Fibroblast of the aortic adventitia (primary cell): ENCODE measurements around the gene STAG1. TPM values are rescaled to one million over a fixed set of nuclear protein-coding genes. Genes with fewer than 3 reads are reported as not detected.

ENCODE experiments used
- DNase-seq: peaks from one replicate; pipeline ENCODE4 v3.0.0-alpha.2; 2010; ENCODE audit warnings: low read depth
- H3K4me3 ChIP-seq: 2 replicates; pipeline ENCODE4 v1.5.1; 2011; ENCODE audit warnings: low read depth, mild to moderate bottlenecking, control low read depth, low read length, moderate library complexity
- total RNA-seq: library from RNA; depleted of rRNA; stranded (reverse); fragments of >200 nt; gene quantifications from 2 replicates; pipeline ENCODE4 v1.2.3, GENCODE V29; 2012; ENCODE audit warnings: low replicate concordance
- TF ChIP-seq, protein P1 (sequence below): IDR thresholded peaks from 2 replicates; pipeline ENCODE4 v1.5.1; 2011; ENCODE audit warnings: mild to moderate bottlenecking, low read length, control low read depth, inconsistent platforms; ENCODE audit not compliant: insufficient read depth

STAG1 gene
- total RNA-seq, 1 donor = 78.0 TPM

DNA sequence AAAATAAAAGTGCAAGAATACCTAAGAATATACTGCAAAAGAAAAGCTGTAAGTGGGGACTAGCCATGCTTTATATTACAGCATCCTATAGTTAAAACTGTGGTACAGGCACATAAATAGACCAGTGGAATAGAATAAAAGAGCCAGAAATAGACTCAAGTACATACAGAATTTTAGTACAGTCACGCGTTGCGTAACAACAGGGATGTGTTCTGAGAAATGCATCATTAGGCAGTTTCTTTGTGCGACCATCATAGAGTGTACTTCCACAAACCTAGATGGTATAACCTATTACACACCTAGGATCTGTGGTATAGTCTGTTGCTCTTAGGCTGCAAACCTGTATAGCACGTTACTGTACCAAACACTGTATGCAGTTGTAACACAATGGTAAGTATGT, 440.2 kb downstream of the STAG1 start:
- no peak for DNase-seq
- TF ChIP-seq, protein P1, sequence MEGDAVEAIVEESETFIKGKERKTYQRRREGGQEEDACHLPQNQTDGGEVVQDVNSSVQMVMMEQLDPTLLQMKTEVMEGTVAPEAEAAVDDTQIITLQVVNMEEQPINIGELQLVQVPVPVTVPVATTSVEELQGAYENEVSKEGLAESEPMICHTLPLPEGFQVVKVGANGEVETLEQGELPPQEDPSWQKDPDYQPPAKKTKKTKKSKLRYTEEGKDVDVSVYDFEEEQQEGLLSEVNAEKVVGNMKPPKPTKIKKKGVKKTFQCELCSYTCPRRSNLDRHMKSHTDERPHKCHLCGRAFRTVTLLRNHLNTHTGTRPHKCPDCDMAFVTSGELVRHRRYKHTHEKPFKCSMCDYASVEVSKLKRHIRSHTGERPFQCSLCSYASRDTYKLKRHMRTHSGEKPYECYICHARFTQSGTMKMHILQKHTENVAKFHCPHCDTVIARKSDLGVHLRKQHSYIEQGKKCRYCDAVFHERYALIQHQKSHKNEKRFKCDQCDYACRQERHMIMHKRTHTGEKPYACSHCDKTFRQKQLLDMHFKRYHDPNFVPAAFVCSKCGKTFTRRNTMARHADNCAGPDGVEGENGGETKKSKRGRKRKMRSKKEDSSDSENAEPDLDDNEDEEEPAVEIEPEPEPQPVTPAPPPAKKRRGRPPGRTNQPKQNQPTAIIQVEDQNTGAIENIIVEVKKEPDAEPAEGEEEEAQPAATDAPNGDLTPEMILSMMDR = no peak
- no peak overlapping the region for H3K4me3 ChIP-seq

DNA sequence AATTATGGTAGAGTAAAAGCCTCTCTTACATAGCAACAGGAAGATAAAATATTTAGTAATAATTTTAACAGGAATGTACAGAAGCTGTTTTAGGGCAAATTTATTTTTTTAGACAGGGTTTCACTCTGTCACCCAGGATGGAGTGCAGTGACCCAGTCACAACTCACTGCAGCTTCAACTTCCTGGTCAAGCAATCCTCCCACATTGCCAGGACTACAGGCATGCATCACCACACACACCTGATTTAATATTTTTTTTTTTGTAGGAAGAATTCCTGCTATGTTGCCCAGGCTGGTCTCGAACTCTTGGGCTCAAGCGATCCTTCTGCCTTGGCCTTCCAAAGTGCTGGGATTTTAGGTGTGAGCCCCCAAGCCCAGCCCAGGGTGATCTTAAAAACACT, 440.9 kb downstream of the STAG1 start:
- TF ChIP-seq, protein P1 = no peak
- H3K4me3 ChIP-seq = no peak overlapping the region
- no peak for DNase-seq

DNA sequence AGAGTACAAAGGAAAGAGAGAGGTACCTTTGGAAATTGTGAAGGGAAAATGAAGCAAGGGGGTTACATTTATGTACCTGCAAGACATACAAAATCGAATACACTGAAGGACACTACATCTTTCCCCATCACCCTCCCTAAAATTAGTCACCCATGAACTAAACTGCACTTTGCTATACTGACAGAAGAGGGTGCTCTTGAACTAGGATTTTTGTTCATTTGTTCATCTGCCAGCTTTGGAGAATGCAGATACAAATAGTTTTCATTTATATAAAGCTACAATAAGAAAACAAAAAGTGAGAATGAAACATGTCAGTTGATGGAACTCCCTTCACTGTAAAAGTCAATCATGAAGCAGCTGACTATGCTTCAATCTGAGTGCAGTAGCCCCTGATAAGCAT, 446.3 kb downstream of the STAG1 start:
- TF ChIP-seq, protein P1 = peak; percentile 63
- no peak overlapping the region for H3K4me3 ChIP-seq
- DNase-seq = peak; percentile 79

DNA sequence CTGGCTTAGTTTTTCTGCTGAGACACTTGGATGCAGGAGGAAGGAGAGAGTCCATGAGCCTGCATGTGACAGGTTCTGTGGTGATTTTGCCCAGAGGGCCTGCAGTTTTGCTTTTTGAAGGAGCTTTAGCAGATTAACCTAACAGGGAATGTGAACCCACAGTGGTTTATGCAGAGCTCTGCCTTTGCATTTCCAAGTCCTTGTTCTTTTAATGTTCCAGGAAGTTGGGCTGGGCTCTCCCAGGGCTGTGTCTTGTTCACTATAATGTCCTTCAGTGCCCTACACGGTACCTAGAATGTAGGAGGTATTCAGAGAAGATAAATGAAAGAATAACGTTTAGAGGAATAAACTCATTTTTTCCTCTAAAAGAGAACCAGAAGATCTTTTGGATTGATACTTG, 451.7 kb downstream of the STAG1 start:
- TF ChIP-seq, protein P1 = no peak
- no peak for DNase-seq
- no peak overlapping the region for H3K4me3 ChIP-seq

DNA sequence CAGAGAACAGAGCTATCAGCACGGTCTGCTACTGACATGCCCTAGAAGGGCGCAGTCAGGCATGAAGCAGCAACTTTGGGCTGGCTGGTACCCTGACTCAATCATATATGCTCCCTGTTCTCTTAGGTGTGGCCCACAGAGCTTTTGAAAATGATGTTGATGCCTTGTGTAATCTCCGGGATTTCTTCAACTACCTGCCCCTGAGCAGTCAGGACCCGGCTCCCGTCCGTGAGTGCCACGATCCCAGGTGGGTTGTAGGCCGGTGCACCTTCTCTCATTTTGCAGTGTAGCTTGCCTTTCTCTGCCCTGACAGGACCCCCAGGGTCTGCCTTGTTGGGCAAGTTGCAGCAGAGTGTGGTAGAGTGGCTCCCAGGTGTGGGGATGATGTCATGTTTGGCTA, 454.4 kb downstream of the STAG1 start:
- no peak for DNase-seq
- TF ChIP-seq, protein P1 = no peak
- no peak overlapping the region for H3K4me3 ChIP-seq

DNA sequence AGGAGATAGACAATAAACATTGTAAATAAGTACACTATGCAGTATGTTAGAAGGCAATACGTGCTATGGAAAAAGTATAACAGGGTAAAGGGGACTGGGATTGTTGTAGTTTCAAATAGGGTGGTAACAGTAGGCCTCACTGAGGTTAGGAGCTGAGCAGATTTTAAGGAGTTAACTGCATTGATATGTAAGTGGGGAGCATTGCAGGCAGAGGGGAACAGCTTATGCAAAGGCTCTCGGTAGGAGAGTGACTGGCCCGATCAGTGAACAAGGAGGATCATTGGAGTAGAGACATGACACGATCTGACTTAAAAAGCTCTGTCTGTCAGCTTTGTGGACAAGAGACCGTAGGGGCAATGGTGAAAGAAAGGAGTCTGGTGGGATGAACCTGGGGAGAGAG, 455.2 kb downstream of the STAG1 start:
- DNase-seq = no peak
- H3K4me3 ChIP-seq = no peak overlapping the region
- TF ChIP-seq, protein P1 = no peak

DNA sequence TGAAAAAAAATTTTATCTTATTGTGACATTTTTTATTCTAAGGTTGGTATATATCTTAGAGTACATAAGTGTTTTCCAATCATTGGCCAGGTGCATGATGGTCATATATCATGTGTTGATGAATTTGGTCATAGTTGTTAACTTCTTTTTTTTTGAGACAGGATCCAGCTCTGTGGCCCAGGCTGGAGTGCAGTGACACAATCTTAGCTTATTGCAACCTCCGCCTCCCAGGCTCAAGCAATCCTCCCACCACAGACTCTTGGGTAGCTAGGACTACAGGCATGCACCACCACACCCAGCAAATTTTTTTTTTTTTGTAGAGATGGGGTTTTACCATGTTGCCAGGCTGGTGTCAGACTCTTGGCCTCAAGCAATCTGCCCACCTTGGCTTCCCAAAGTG, 458.0 kb downstream of the STAG1 start:
- DNase-seq = no peak
- TF ChIP-seq, protein P1 = no peak
- H3K4me3 ChIP-seq = no peak overlapping the region
